Skeletal muscle tissue (tissue), 4 donors: Measurements from ENCODE around the gene MYL5. TPM values are rescaled to one million over a fixed set of nuclear protein-coding genes. Genes with fewer than 3 reads are reported as not detected.

Experiments
- H3K27ac ChIP-seq: one replicate; pipeline ENCODE4 v1.7.0; 2013; ENCODE audit warnings: mild to moderate bottlenecking, low read depth, low read length, inconsistent platforms
- H3K27me3 ChIP-seq, 3 donors: one replicate each; pipeline ENCODE4 v1.7.0; 2013; ENCODE audit warnings: low read length in 3 of 3; ENCODE audit not compliant: control insufficient read depth in 3 of 3, insufficient read depth in 3 of 3
- H3K36me3 ChIP-seq, 3 donors: one replicate each; pipeline ENCODE4 v1.7.0; 2013; ENCODE audit warnings: low read length in 3 of 3; ENCODE audit not compliant: control insufficient read depth in 3 of 3, insufficient read depth in 3 of 3
- H3K4me1 ChIP-seq, 3 donors: one replicate each; pipeline ENCODE4 v1.7.0; 2013; ENCODE audit warnings: low read length in 3 of 3, mild to moderate bottlenecking in 3 of 3; ENCODE audit not compliant: control insufficient read depth in 3 of 3, insufficient read depth in 3 of 3
- H3K4me3 ChIP-seq, 3 donors: one replicate each; pipeline ENCODE4 v1.7.0; 2013; ENCODE audit warnings: low read length in 3 of 3
- H3K9ac ChIP-seq, 3 donors: one replicate each; pipeline ENCODE4 v1.7.0; 2013; ENCODE audit warnings: low read length in 3 of 3, mild to moderate bottlenecking in 3 of 3, moderate library complexity in 2 of 3, low read depth in 1 of 3
- H3K9me3 ChIP-seq, 3 donors: one replicate each; pipeline ENCODE4 v1.7.0; 2013; ENCODE audit warnings: low read length in 3 of 3; ENCODE audit not compliant: control insufficient read depth in 3 of 3
- total RNA-seq: library from RNA; depleted of rRNA; stranded (reverse); fragments of >200 nt; gene quantifications from one replicate; pipeline ENCODE4 v1.2.3, GENCODE V29; 2014
- donor health status: Osteomylitis.

MYL5 gene
- total RNA-seq, 1 donor from 2014 or later = 978 TPM

DNA sequence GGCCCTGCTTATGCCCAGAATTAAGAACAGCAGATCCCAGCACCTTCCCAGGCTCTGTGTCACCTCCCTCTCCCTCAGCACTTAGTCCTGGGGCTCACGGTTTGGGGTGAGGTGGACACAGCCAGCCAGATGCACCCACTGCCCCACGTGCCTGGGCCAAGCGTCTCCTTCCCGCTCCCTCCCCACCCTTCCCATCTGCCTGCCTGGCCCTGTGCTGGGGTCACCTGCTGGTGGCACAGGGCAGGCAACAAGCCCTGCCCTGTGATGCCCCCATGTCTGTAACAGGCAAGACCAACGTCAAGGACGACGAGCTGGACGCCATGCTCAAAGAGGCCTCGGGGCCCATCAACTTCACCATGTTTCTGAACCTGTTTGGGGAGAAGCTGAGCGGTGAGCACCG, 5.3 kb downstream of the MYL5 start:
- Histone ChIP-seq H3K27ac (no peak overlapping the region), H3K9ac (no peak overlapping the region), H3K4me1 (peaks cover 51 to 70% (median 59%) of the 10 kb centered on the region in 3 donors), H3K27me3 (peaks cover 0 to 17% (median 8%) of the 10 kb centered on the region in 3 donors), H3K36me3 (no peaks in the 10 kb centered on the region), H3K4me3 (no peak overlapping the region), H3K9me3 (no peaks in the 10 kb centered on the region)

DNA sequence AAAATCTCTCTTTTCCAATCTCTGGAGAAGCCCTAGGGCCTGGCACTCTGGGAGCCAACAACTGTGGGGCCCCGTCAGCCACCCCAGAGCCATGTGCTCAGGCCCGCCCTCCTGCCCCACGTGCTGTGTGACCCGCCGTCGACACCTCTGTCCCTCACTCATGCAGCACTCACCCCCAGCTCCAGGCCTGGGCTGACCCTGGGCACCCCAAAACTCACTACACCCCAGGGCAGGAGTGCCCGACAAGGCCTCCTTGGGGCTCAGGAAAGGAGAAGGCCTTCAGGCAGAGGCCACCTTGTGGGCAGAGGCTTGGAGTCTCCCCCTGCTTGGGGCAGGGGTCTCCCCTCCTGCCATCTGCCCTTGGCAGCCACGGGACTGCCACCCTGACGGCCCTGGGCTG, 5.7 kb downstream of the MYL5 start:
- Histone ChIP-seq H3K4me3 (no peak overlapping the region), H3K9me3 (no peaks in the 10 kb centered on the region), H3K4me1 (peaks cover 48 to 67% (median 56%) of the 10 kb centered on the region in 3 donors), H3K27ac (no peak overlapping the region), H3K36me3 (no peaks in the 10 kb centered on the region), H3K27me3 (peaks cover 0 to 17% (median 8%) of the 10 kb centered on the region in 3 donors), H3K9ac (peak overlapping the region in 1 of 3 donors; percentile 62)

GRCh38 chr4:680551-680927, 6.2 kb downstream of the MYL5 start:
- no peaks in the 10 kb centered on the region for H3K36me3 ChIP-seq
- peak overlapping the region; percentile 35 to 52 (median 51) for H3K4me3 ChIP-seq
- H3K9ac ChIP-seq = peak overlapping the region in 1 of 3 donors; percentile 62
- peaks cover 0 to 17% (median 8%) of the 10 kb centered on the region in 3 donors for H3K27me3 ChIP-seq
- peaks cover 44 to 63% (median 52%) of the 10 kb centered on the region in 3 donors for H3K4me1 ChIP-seq
- no peaks in the 10 kb centered on the region for H3K9me3 ChIP-seq
- no peak overlapping the region for H3K27ac ChIP-seq

GRCh38 chr4:680928-681645, 6.7 kb downstream of the MYL5 start:
- Histone ChIP-seq H3K4me1 (peaks cover 38 to 57% (median 46%) of the 10 kb centered on the region in 3 donors), H3K4me3 (peak overlapping the region; percentile 35 to 52 (median 51)), H3K27me3 (peaks cover 0 to 17% (median 8%) of the 10 kb centered on the region in 3 donors), H3K36me3 (no peaks in the 10 kb centered on the region), H3K9me3 (no peaks in the 10 kb centered on the region), H3K9ac (peak overlapping the region in 2 of 3 donors; percentile 43 to 62), H3K27ac (no peak overlapping the region)

DNA sequence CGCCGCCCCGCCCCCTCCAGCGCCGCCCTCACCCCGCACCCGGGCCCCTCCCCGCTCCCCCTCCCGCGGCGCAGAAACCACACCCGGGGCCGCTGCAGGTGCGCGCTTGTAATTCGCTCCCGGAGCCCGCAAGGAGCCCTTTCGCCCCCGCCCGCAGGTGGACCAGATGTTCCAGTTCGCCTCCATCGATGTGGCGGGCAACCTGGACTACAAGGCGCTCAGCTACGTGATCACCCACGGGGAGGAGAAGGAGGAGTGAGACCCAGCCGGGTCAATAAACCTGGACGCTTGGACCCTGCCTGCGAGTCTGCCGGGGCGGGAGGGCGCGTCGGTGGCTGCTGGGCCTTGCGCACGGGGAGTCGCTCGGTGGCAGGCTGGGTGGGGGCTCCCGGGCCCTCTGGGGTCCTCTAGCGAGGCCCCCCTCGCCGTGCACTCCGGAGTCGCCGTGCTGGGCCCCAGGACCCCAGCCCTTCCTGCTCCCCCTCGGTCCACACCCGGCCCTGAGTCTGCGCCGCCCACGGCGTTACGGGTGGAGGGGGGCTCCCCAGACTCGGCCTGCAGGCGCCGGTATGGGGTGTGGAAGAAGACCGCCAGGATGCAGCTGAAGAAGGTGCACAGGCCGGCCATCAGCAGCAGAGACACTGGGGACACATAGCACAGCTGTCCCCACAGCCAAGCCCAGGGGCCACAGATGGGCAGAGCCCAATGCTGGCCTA, 7.6 kb downstream of the MYL5 start:
- Histone ChIP-seq H3K9me3 (no peaks in the 10 kb centered on the region), H3K27ac (no peak overlapping the region), H3K9ac (no peak overlapping the region), H3K4me1 (peaks cover 36 to 55% (median 43%) of the 10 kb centered on the region in 3 donors), H3K27me3 (peaks cover 0 to 17% (median 8%) of the 10 kb centered on the region in 3 donors), H3K4me3 (no peak overlapping the region), H3K36me3 (no peaks in the 10 kb centered on the region)

DNA sequence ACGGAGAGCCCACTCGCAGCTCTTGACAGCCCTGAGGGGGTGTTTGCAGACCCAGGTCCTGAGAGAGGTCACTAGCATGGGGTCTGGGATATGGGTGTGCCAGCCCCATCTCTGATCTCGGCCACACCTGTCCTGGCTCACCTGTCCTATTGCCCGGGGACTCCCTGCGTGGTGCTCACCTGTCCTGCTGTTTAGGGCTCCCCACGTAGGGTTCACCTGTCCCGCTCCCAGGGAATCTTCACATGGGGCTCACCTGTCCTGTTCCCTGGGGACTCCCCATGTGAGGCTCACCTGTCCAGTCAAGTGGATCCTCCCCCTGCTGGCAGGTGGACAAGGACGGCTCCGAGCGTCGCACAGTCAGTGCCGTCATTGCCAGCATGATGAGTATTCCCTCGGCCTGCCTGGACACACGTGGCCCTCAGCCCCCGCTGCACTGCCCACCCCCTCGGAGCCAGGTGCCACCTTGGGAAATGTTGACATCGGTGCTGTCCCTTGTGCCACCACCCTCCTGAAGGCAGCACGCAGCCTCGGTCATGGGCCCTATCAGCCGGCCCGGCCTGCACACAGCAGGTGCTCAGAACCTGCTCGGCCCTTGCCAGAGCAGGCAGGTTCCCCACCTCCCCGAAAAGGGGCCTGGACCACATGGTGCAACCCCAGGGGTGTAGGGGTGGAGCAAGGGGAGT, 8.3 kb downstream of the MYL5 start:
- H3K9ac ChIP-seq = no peak overlapping the region

GRCh38 chr4:683247-683897, 9.0 kb downstream of the MYL5 start:
- Histone ChIP-seq H3K9me3 (no peaks in the 10 kb centered on the region), H3K9ac (peak overlapping the region in 2 of 3 donors; percentile 7 to 25), H3K4me1 (peaks cover 36 to 54% (median 43%) of the 10 kb centered on the region in 3 donors), H3K36me3 (no peaks in the 10 kb centered on the region), H3K4me3 (no peak overlapping the region), H3K27ac (no peak overlapping the region), H3K27me3 (peaks cover 0 to 17% (median 8%) of the 10 kb centered on the region in 3 donors)

More for the DNA sequence above, 8.3 kb downstream of the MYL5 start:
- Histone ChIP-seq H3K36me3 (no peaks in the 10 kb centered on the region), H3K27ac (no peak overlapping the region), H3K4me3 (no peak overlapping the region), H3K9me3 (no peaks in the 10 kb centered on the region), H3K4me1 (peaks cover 36 to 54% (median 43%) of the 10 kb centered on the region in 3 donors), H3K27me3 (peaks cover 0 to 17% (median 8%) of the 10 kb centered on the region in 3 donors)

- H3K4me1 ChIP-seq = peaks cover 38 to 52% (median 44%) of the 10 kb centered on the region in 3 donors
- no peaks in the 10 kb centered on the region for H3K9me3 ChIP-seq
- no peaks in the 10 kb centered on the region for H3K36me3 ChIP-seq
- peak overlapping the region in 2 of 3 donors; percentile 7 to 25 for H3K9ac ChIP-seq
- H3K27me3 ChIP-seq = peaks cover 0 to 12% (median 8%) of the 10 kb centered on the region in 3 donors
- H3K27ac ChIP-seq = no peak overlapping the region
- H3K4me3 ChIP-seq = no peak overlapping the region
These were observed 9.8 kb downstream of the MYL5 start for GRCh38 chr4:683982-684622.

DNA sequence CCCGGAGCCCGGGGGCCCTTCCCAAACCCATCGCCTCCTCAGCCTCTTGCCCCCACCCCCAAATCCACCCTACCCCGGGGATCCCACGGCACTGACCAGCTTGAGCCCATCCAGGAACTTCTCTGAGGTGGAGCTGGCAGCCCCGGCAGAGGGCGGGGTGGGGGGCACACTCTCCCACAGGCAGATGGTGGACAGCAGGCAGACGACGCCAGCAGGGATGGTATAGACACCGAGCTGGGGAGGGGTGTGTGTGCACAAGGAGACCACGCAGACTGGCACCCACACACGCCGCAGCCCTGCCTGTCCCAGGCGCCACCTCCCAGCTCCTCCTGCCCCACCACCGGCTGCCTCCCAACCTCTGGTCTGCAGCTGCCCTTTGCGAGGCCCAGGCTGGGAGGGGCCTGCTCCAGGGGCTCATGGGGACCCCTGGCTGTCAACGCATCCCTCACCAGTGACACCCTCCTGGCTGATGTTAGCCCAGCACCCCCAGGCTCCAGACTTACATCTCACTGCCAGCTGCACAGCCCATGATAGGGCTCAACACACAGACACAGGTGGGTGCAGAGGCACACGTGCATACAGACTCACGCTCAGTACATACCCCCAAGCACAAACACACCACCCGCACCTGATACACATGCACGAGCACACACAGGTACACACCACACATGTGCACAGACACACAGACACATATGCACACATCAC, 10.4 kb downstream of the MYL5 start:
- Histone ChIP-seq H3K9ac (no peak overlapping the region), H3K4me1 (peaks cover 44 to 50% (median 49%) of the 10 kb centered on the region in 3 donors), H3K27ac (no peak overlapping the region), H3K27me3 (peaks cover 0 to 6% (median 3%) of the 10 kb centered on the region in 3 donors), H3K36me3 (no peaks in the 10 kb centered on the region), H3K4me3 (no peak overlapping the region), H3K9me3 (no peaks in the 10 kb centered on the region)
